Measurements from ENCODE around the gene KCNG2. TPM values are rescaled to one million over a fixed set of nuclear protein-coding genes. Genes with fewer than 3 reads are reported as not detected.
"Not testable (repeated sequence)": the region's sequence is repeated elsewhere in the genome, so short reads cannot be mapped to it uniquely, and the experiment has no call there.

The KCNG2 gene
- total and polyA plus RNA-seq, 4 donors, result 0.23 to 1.1 TPM; not detected in 2

- ATAC-seq (ENCODE audit: low FRiP score) (no peak), DNase-seq (no peak)
- intact Hi-C loops (cut with DNase I), result no loop called here
- Histone ChIP-seq H3K9me3 (ENCODE audit: control insufficient read depth, low read length) (peaks cover 9% of the 10 kb centered on the region), H3K36me3 (ENCODE audit: control insufficient read depth in 1 of 2, insufficient read depth in 2 of 2, low read length in 1 of 2) (no peaks in the 10 kb centered on the region), H3K4me1 (ENCODE audit: control insufficient read depth in 1 of 2, insufficient read depth in 2 of 2, low read length in 2 of 2) (no peaks in the 10 kb centered on the region), H3K27ac (ENCODE audit: low read depth in 1 of 2, low read length in 2 of 2) (no peak overlapping the region), H3K4me3 (ENCODE audit: low read length in 2 of 2) (no peak overlapping the region), H3K27me3 (ENCODE audit: control insufficient read depth in 1 of 2, insufficient read depth in 2 of 2, low read length in 1 of 2) (no peaks in the 10 kb centered on the region)
- 85 to 86% methylated on average over 7 of the region's 7 CpGs for WGBS, 2 donors
These were observed 61.6 kb downstream of the KCNG2 start for GRCh38 chr18:79859314-79859713.

GRCh38 chr18:79861687-79862086, 63.9 kb downstream of the KCNG2 start:
- Histone ChIP-seq H3K27me3 (ENCODE audit: control insufficient read depth in 1 of 2, insufficient read depth in 2 of 2, low read length in 1 of 2) (no peaks in the 10 kb centered on the region), H3K36me3 (ENCODE audit: control insufficient read depth in 1 of 2, insufficient read depth in 2 of 2, low read length in 1 of 2) (no peaks in the 10 kb centered on the region), H3K4me1 (ENCODE audit: control insufficient read depth in 1 of 2, insufficient read depth in 2 of 2, low read length in 2 of 2) (no peaks in the 10 kb centered on the region), H3K9me3 (ENCODE audit: control insufficient read depth, low read length) (peaks cover 9% of the 10 kb centered on the region), H3K4me3 (ENCODE audit: low read length in 2 of 2) (no peak overlapping the region), H3K27ac (ENCODE audit: low read depth in 1 of 2, low read length in 2 of 2) (no peak overlapping the region)
- intact Hi-C loops (cut with DNase I), result no loop called here
- WGBS, 2 donors, result 72 to 75% methylated on average over 2 of the region's 2 CpGs
- no peak for DNase-seq
- ATAC-seq (ENCODE audit: low FRiP score), result no peak

GRCh38 chr18:79862562-79862961, 64.8 kb downstream of the KCNG2 start:
- Histone ChIP-seq H3K36me3 (ENCODE audit: control insufficient read depth in 1 of 2, insufficient read depth in 2 of 2, low read length in 1 of 2) (no peaks in the 10 kb centered on the region), H3K9me3 (ENCODE audit: control insufficient read depth, low read length) (peaks cover 9% of the 10 kb centered on the region), H3K27me3 (ENCODE audit: control insufficient read depth in 1 of 2, insufficient read depth in 2 of 2, low read length in 1 of 2) (no peaks in the 10 kb centered on the region), H3K4me1 (ENCODE audit: control insufficient read depth in 1 of 2, insufficient read depth in 2 of 2, low read length in 2 of 2) (no peaks in the 10 kb centered on the region), H3K4me3 (ENCODE audit: low read length in 2 of 2) (no peak overlapping the region), H3K27ac (ENCODE audit: low read depth in 1 of 2, low read length in 2 of 2) (no peak overlapping the region)
- intact Hi-C loops (cut with DNase I), result no loop called here
- DNase-seq (no peak), ATAC-seq (ENCODE audit: low FRiP score) (no peak)
- 88 to 89% methylated on average over 15 of the region's 15 CpGs for WGBS, 2 donors

- intact Hi-C loops (cut with DNase I), result no loop called here
- DNase-seq (peak; percentile 36 to 67), ATAC-seq (ENCODE audit: low FRiP score) (no peak)
- Histone ChIP-seq H3K36me3 (ENCODE audit: control insufficient read depth in 1 of 2, insufficient read depth in 2 of 2, low read length in 1 of 2) (no peaks in the 10 kb centered on the region), H3K9me3 (ENCODE audit: control insufficient read depth, low read length) (peaks cover 9% of the 10 kb centered on the region), H3K4me1 (ENCODE audit: control insufficient read depth in 1 of 2, insufficient read depth in 2 of 2, low read length in 2 of 2) (no peaks in the 10 kb centered on the region), H3K4me3 (ENCODE audit: low read length in 2 of 2) (no peak overlapping the region), H3K27ac (ENCODE audit: low read depth in 1 of 2, low read length in 2 of 2) (no peak overlapping the region), H3K27me3 (ENCODE audit: control insufficient read depth in 1 of 2, insufficient read depth in 2 of 2, low read length in 1 of 2) (no peaks in the 10 kb centered on the region)
- 52 to 62% methylated on average over 97 to 102 of the region's 102 CpGs for WGBS, 2 donors
These were observed 65.6 kb downstream of the KCNG2 start for GRCh38 chr18:79863161-79864005.

- Histone ChIP-seq H3K9me3 (ENCODE audit: control insufficient read depth, low read length) (peaks cover 9% of the 10 kb centered on the region), H3K36me3 (ENCODE audit: control insufficient read depth in 1 of 2, insufficient read depth in 2 of 2, low read length in 1 of 2) (no peaks in the 10 kb centered on the region), H3K4me1 (ENCODE audit: control insufficient read depth in 1 of 2, insufficient read depth in 2 of 2, low read length in 2 of 2) (no peaks in the 10 kb centered on the region), H3K4me3 (ENCODE audit: low read length in 2 of 2) (no peak overlapping the region), H3K27ac (ENCODE audit: low read depth in 1 of 2, low read length in 2 of 2) (no peak overlapping the region), H3K27me3 (ENCODE audit: control insufficient read depth in 1 of 2, insufficient read depth in 2 of 2, low read length in 1 of 2) (no peaks in the 10 kb centered on the region)
- intact Hi-C loops (cut with DNase I), result no loop called here
- WGBS, 2 donors, result 58 to 71% methylated on average over 64 to 74 of the region's 74 CpGs
- ATAC-seq (ENCODE audit: low FRiP score) (no peak), DNase-seq (peak in 1 of 2 donors; percentile 67)
These were observed 66.4 kb downstream of the KCNG2 start for GRCh38 chr18:79864006-79864725.

- 90 to 95% methylated on average over 4 of the region's 4 CpGs for WGBS, 2 donors
- ATAC-seq (ENCODE audit: low FRiP score); H3K4me3 ChIP-seq (ENCODE audit: low read length in 2 of 2); H3K27me3 ChIP-seq (ENCODE audit: control insufficient read depth in 1 of 2, insufficient read depth in 2 of 2, low read length in 1 of 2); intact Hi-C loops (cut with DNase I); H3K36me3 ChIP-seq (ENCODE audit: control insufficient read depth in 1 of 2, insufficient read depth in 2 of 2, low read length in 1 of 2); H3K4me1 ChIP-seq (ENCODE audit: control insufficient read depth in 1 of 2, insufficient read depth in 2 of 2, low read length in 2 of 2); H3K27ac ChIP-seq (ENCODE audit: low read depth in 1 of 2, low read length in 2 of 2); H3K9me3 ChIP-seq (ENCODE audit: control insufficient read depth, low read length): not testable (repeated sequence)
- DNase-seq, result peak in 1 of 2 donors; percentile 37
These were observed 67.2 kb downstream of the KCNG2 start for GRCh38 chr18:79864955-79865354.

- intact Hi-C loops (cut with DNase I); H3K36me3 ChIP-seq (ENCODE audit: control insufficient read depth in 1 of 2, insufficient read depth in 2 of 2, low read length in 1 of 2); H3K4me1 ChIP-seq (ENCODE audit: control insufficient read depth in 1 of 2, insufficient read depth in 2 of 2, low read length in 2 of 2); H3K9me3 ChIP-seq (ENCODE audit: control insufficient read depth, low read length); ATAC-seq (ENCODE audit: low FRiP score); H3K27ac ChIP-seq (ENCODE audit: low read depth in 1 of 2, low read length in 2 of 2); H3K4me3 ChIP-seq (ENCODE audit: low read length in 2 of 2); H3K27me3 ChIP-seq (ENCODE audit: control insufficient read depth in 1 of 2, insufficient read depth in 2 of 2, low read length in 1 of 2): not testable (repeated sequence)
- WGBS, 2 donors, result 59 to 74% methylated on average over 3 of the region's 3 CpGs
- DNase-seq, result peak in 1 of 2 donors; percentile 55
These were observed 68.2 kb downstream of the KCNG2 start for GRCh38 chr18:79865951-79866350.

- no peak overlapping the region for H3K27ac ChIP-seq (ENCODE audit: low read depth in 1 of 2, low read length in 2 of 2)
- H3K36me3 ChIP-seq (ENCODE audit: control insufficient read depth in 1 of 2, insufficient read depth in 2 of 2, low read length in 1 of 2), result no peaks in the 10 kb centered on the region
- no peak for DNase-seq
- no peaks in the 10 kb centered on the region for H3K4me1 ChIP-seq (ENCODE audit: control insufficient read depth in 1 of 2, insufficient read depth in 2 of 2, low read length in 2 of 2)
- no peak overlapping the region for H3K4me3 ChIP-seq (ENCODE audit: low read length in 2 of 2)
- ATAC-seq (ENCODE audit: low FRiP score), result no peak
- intact Hi-C loops (cut with DNase I), result no loop called here
- no peaks in the 10 kb centered on the region for H3K27me3 ChIP-seq (ENCODE audit: control insufficient read depth in 1 of 2, insufficient read depth in 2 of 2, low read length in 1 of 2)
- H3K9me3 ChIP-seq (ENCODE audit: control insufficient read depth, low read length), result peaks cover 9% of the 10 kb centered on the region
- 89% methylated on average over 20 of the region's 20 CpGs for whole genome bisulfite sequencing, 2 donors
These were observed 69.3 kb downstream of the KCNG2 start for GRCh38 chr18:79866889-79867574.

Measured in aorta (tissue), 5 donors.